Naive B cell (primary cell): Measurements from ENCODE around the gene SLC43A1. TPM values are rescaled to one million over a fixed set of nuclear protein-coding genes. Genes with fewer than 3 reads are reported as not detected.
A peak's percentile ranks its signal among the peaks of the same experiment; 100 is the strongest.

Experiments used
- ATAC-seq, 2 donors: fragments of 150-1000 bp; cut with Tn5 transposase; 2 replicates each; pipeline ENCODE4 v1.10.0; 2021; ENCODE audit warnings: low read depth in 2 of 2, mild to moderate bottlenecking in 2 of 2, moderate library complexity in 2 of 2
- DNase-seq: peaks from one replicate; pipeline ENCODE4 v3.0.0; 2022
- H3K27ac Mint-ChIP-seq, 6 donors: one replicate each; pipeline ENCODE4 v1.8.0; 2020 to 2022; ENCODE audit warnings: mild to moderate bottlenecking in 6 of 6, mixed read lengths in 6 of 6, moderate library complexity in 5 of 6, inconsistent platforms in 2 of 6
- H3K27me3 Mint-ChIP-seq, 3 donors: one replicate each; pipeline ENCODE4 v1.8.0; 2021 to 2022; ENCODE audit warnings: mixed read lengths in 3 of 3, mild to moderate bottlenecking in 1 of 3
- H3K36me3 Mint-ChIP-seq, 2 donors: one replicate each; pipeline ENCODE4 v1.8.0; 2020 to 2022; ENCODE audit warnings: mixed read lengths in 2 of 2, inconsistent platforms in 1 of 2, mild to moderate bottlenecking in 1 of 2
- H3K4me1 Mint-ChIP-seq, 3 donors: one replicate each; pipeline ENCODE4 v1.8.0; 2020 to 2022; ENCODE audit warnings: mixed read lengths in 3 of 3, inconsistent platforms in 1 of 3, mild to moderate bottlenecking in 1 of 3, moderate library complexity in 1 of 3
- H3K4me3 Mint-ChIP-seq, 8 donors: one replicate each; pipeline ENCODE4 v1.8.0; 2020 to 2022; ENCODE audit warnings: mild to moderate bottlenecking in 8 of 8, mixed read lengths in 8 of 8, moderate library complexity in 8 of 8, inconsistent platforms in 2 of 8
- H3K9me3 Mint-ChIP-seq, 7 donors: one replicate each; pipeline ENCODE4 v1.8.0; 2020 to 2022; ENCODE audit warnings: mixed read lengths in 7 of 7, mild to moderate bottlenecking in 5 of 7, inconsistent platforms in 2 of 7, moderate library complexity in 1 of 7
- polyA plus RNA-seq, 6 donors: library from polyadenylated mRNA; unstranded; fragments of 300-500 nt; fragmentation: Illumina TruSeq; gene quantifications; one replicate each; pipeline ENCODE4 v1.2.3, GENCODE V29; 2021; ENCODE audit warnings: low read depth in 6 of 6

The SLC43A1 gene
- polyA plus RNA-seq, 6 donors from 2014 or later = 3.2 to 10.9 (median 4.6) TPM

DNA sequence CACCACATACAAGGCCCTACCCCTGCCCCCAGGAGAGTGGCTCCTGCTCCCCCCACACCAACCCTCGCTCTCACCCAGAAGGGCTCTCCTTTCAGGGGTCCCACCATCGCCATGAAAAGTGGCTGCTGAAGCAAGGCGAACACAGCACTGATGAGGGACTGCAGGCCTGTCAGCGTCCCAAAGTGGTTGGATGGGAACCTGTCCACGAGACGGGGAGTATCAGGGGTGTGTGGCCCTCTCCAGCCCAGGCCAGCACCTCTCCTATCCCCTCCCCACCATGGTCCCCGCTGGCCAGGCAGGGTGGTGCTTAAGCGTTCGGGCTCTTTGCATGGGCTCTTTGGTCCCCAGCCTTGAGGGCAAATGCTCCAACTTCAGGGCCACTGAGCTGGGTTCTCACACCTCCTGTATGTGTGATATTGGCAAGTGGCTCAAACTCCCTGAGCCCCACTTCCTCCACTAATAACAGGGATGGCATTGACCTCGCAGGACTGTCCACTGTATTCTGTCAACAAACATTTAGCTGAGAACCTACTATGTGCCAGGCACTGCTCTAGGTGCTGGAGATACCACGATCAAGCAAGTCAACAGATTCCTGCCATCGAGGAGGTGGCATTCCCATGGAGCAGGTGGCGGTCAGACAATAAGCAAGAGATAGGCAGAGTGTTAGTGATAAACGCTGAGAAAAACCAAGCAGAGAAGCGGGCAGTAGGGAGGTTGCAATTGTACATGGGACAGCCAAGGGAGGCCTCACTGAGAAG lies 28.3 kb downstream of the SLC43A1 start:
- ATAC-seq = no peak
- H3K27me3 Mint-ChIP-seq = no peaks in the 10 kb centered on the region
- H3K9me3 Mint-ChIP-seq = no peaks in the 10 kb centered on the region
- peak overlapping the region in 1 of 8 donors; percentile 37 for H3K4me3 Mint-ChIP-seq
- no peak for DNase-seq
- H3K36me3 Mint-ChIP-seq = peaks cover 0 to 4% of the 10 kb centered on the region in 2 donors
- H3K4me1 Mint-ChIP-seq = peaks cover 24 to 31% (median 28%) of the 10 kb centered on the region in 3 donors
- peak overlapping the region in 1 of 6 donors; percentile 29 for H3K27ac Mint-ChIP-seq

DNA sequence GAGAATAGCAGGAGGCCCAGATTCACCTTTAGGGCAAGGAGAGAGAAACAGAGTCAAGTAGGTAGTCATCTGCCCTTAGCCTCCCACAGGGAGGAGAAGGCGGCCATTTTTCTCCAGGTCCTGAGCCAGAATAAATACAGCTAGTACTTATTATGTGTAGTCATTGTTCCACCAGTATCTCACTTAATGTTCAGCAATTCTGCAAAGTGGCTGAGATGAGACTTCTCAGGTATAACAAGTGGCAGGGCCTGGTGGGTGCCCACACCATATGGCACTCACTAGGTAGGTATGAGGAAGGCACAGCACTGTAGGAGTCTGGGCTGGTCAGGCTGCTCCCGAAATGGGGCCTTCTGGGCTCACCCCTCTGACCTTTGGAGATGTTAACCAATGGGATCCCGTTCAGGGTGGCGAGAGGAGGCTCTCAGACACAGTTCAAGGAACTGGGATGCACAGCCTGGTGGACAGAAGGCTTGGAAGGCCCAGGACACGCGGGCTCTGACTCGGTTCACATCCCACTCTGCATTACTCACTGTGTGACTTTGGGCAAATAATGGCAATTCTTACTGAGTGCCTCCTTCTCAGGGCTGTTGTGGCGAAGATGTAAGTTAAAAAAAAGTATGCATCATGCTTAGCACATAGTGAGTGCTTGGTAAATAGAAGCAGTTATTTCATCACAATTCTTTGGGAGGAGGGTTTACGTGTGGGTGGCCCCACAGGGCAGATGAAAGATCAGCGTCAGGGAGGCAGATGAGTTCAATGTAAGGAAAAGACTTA lies 30.1 kb downstream of the SLC43A1 start:
- H3K27me3 Mint-ChIP-seq = no peaks in the 10 kb centered on the region
- H3K4me1 Mint-ChIP-seq = peaks cover 37 to 46% (median 40%) of the 10 kb centered on the region in 3 donors
- DNase-seq = no peak
- H3K36me3 Mint-ChIP-seq = peaks cover 0 to 4% of the 10 kb centered on the region in 2 donors
- H3K9me3 Mint-ChIP-seq = no peaks in the 10 kb centered on the region
- ATAC-seq = no peak
- peak overlapping the region in 1 of 6 donors; percentile 95 for H3K27ac Mint-ChIP-seq
- peak overlapping the region in 2 of 8 donors; percentile 18 to 70 for H3K4me3 Mint-ChIP-seq

GRCh38 chr11:57484141-57484710 lies 31.3 kb downstream of the SLC43A1 start:
- H3K4me3 Mint-ChIP-seq = peak overlapping the region; percentile 55 to 88 (median 74)

DNA sequence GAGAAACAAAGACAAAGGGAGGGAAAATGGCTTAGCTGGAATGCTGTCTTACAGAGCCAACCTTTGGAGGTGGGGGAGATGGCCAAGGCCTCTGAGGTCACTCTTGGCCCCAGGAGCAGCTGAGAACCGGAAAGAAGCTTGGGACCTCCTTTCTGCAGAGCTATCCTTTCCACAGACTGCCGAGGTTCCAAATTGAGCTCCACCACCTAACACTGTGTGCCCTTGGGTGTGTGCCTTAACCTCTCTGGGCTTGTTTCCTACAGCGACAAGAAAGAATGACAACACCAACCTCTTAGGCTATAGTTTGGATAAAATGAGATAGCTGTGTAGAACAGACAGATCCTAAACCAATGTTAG lies 32.0 kb downstream of the SLC43A1 start:
- ATAC-seq = no peak
- DNase-seq = no peak
- Mint-ChIP-seq H3K4me1 (peaks cover 41 to 51% (median 46%) of the 10 kb centered on the region in 3 donors), H3K4me3 (peak overlapping the region; percentile 6 to 86 (median 78)), H3K27ac (no peak overlapping the region), H3K36me3 (peaks cover 0 to 4% of the 10 kb centered on the region in 2 donors), H3K27me3 (no peaks in the 10 kb centered on the region), H3K9me3 (no peaks in the 10 kb centered on the region)

More at GRCh38 chr11:57484141-57484710, 31.3 kb downstream of the SLC43A1 start:
- ATAC-seq = peak; percentile 86 to 87
- H3K36me3 Mint-ChIP-seq = peaks cover 0 to 4% of the 10 kb centered on the region in 2 donors
- H3K27me3 Mint-ChIP-seq = no peaks in the 10 kb centered on the region
- H3K9me3 Mint-ChIP-seq = no peaks in the 10 kb centered on the region
- peak; percentile 74 for DNase-seq
- peak overlapping the region in 2 of 6 donors; percentile 58 to 70 for H3K27ac Mint-ChIP-seq
- H3K4me1 Mint-ChIP-seq = peaks cover 41 to 51% (median 46%) of the 10 kb centered on the region in 3 donors

- H3K36me3 Mint-ChIP-seq = peaks cover 0 to 2% of the 10 kb centered on the region in 2 donors
- no peak overlapping the region for H3K27ac Mint-ChIP-seq
- H3K4me1 Mint-ChIP-seq = peaks cover 41 to 51% (median 46%) of the 10 kb centered on the region in 3 donors
- DNase-seq (peak; percentile 61), ATAC-seq (peak; percentile 62)
- H3K4me3 Mint-ChIP-seq = peak overlapping the region; percentile 36 to 86 (median 78)
- no peaks in the 10 kb centered on the region for H3K27me3 Mint-ChIP-seq
- H3K9me3 Mint-ChIP-seq = no peaks in the 10 kb centered on the region
Measured at GRCh38 chr11:57482782-57483561, 32.5 kb downstream of the SLC43A1 start.

DNA sequence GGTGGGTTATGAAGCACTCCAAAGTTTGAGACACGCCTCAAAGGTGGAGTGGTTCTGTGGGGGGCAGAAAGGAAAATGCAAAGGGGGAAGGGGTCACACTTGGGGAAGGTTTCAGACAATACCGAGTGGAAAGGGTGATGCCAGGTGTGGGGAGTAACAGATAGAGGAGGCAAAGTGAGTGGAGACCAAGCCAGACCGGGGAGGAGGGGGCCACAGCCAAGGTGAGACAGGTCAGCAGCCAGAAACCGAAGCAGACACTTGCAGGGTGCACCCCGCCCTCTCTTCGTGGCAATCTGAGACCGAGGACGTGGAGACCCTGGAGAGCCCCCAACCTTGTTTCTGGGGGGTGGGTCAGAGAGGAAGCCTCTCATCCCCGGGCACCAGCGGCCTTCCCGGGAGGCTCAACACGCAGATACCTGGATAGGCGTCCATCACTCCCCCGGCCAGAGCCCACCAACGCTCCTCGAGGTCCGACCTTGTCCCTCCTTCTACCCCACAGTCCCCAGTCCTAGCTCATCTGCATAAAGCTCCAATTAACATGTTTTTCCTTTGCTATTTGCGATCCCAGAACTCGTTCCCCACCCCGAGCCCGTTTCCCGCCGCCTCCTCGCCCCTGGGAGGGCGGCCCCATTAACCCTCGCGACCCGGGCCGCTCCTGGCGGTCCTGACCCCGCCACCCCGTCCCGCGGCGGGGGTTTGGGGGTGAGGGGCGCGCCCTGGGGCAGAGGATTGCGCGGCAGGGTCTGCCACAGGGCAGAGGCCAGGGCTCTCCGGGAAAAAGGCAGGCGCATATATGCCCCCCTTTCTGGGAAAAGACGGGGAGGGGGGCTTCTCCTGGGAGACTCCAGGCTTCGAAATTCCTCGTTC lies 33.4 kb downstream of the SLC43A1 start:
- Mint-ChIP-seq H3K4me1 (peaks cover 42 to 53% (median 50%) of the 10 kb centered on the region in 3 donors), H3K27ac (peak overlapping the region in 4 of 6 donors; percentile 34 to 86 (median 54)), H3K4me3 (peak overlapping the region in 7 of 8 donors; percentile 39 to 85 (median 77)), H3K27me3 (peaks cover 0 to 1% (median 0%) of the 10 kb centered on the region in 3 donors), H3K36me3 (no peaks in the 10 kb centered on the region), H3K9me3 (no peaks in the 10 kb centered on the region)
- ATAC-seq = no peak
- DNase-seq = no peak

GRCh38 chr11:57481315-57481714 lies 34.2 kb downstream of the SLC43A1 start:
- DNase-seq (no peak), ATAC-seq (no peak)
- Mint-ChIP-seq H3K27ac (peak overlapping the region in 1 of 6 donors; percentile 34), H3K4me1 (peaks cover 48 to 57% (median 54%) of the 10 kb centered on the region in 3 donors), H3K27me3 (peaks cover 0 to 6% (median 0%) of the 10 kb centered on the region in 3 donors), H3K36me3 (no peaks in the 10 kb centered on the region), H3K4me3 (peak overlapping the region; percentile 39 to 77 (median 62)), H3K9me3 (no peaks in the 10 kb centered on the region)

DNA sequence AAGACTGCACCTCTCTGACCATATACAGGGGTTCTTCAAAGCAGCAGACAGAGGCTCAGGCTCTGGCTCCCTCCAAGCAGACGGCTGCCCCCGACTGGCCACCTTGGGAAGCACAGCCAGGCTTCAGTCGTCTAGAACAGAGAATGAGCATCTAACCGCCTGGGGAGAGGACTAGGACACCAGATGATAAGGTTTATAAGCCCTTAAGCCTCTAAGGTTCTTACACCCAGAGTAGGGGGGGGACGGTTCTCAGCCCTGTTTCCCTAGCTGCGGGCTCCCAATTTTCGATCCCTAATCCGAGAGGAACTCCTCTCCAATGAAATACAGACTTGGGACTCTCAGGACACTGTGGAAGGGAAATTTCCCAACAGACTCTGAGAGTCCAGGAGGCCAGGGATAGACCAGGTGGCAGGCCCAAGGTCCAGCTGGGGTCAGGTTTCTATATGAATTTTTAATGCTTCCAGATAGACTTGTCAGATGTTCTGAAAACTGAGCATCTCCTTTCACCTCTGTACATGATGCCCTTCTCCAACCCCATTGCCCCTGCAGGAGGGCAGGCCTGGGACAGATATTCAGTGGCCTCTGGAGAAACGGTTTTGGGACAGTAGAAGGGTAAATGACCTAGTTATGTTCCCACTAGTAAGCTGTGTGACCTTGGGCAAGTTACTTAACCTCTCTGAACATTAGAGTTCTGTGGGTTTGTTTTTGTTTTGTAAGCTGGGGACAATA lies 34.9 kb downstream of the SLC43A1 start:
- H3K27me3 Mint-ChIP-seq = peaks cover 0 to 6% (median 0%) of the 10 kb centered on the region in 3 donors
- peak overlapping the region in 7 of 8 donors; percentile 9 to 70 (median 16) for H3K4me3 Mint-ChIP-seq
- peaks cover 52 to 60% (median 55%) of the 10 kb centered on the region in 3 donors for H3K4me1 Mint-ChIP-seq
- no peaks in the 10 kb centered on the region for H3K36me3 Mint-ChIP-seq
- H3K27ac Mint-ChIP-seq = no peak overlapping the region
- peak; percentile 25 for DNase-seq
- peak in 1 of 2 donors; percentile 15 for ATAC-seq
- H3K9me3 Mint-ChIP-seq = no peaks in the 10 kb centered on the region

GRCh38 chr11:57479911-57480310 lies 35.6 kb downstream of the SLC43A1 start:
- H3K36me3 Mint-ChIP-seq = no peaks in the 10 kb centered on the region
- peaks cover 52 to 59% (median 57%) of the 10 kb centered on the region in 3 donors for H3K4me1 Mint-ChIP-seq
- H3K27ac Mint-ChIP-seq = no peak overlapping the region
- no peaks in the 10 kb centered on the region for H3K9me3 Mint-ChIP-seq
- ATAC-seq (no peak), DNase-seq (no peak)
- H3K27me3 Mint-ChIP-seq = peaks cover 0 to 6% (median 0%) of the 10 kb centered on the region in 3 donors
- peak overlapping the region in 2 of 8 donors; percentile 46 to 59 for H3K4me3 Mint-ChIP-seq

GRCh38 chr11:57479021-57479663 lies 36.4 kb downstream of the SLC43A1 start:
- Mint-ChIP-seq H3K4me3 (peak overlapping the region in 2 of 8 donors; percentile 46 to 59), H3K9me3 (no peaks in the 10 kb centered on the region), H3K36me3 (no peaks in the 10 kb centered on the region), H3K27ac (no peak overlapping the region), H3K27me3 (peaks cover 0 to 8% (median 0%) of the 10 kb centered on the region in 3 donors), H3K4me1 (peaks cover 46 to 58% (median 57%) of the 10 kb centered on the region in 3 donors)
- ATAC-seq (no peak), DNase-seq (no peak)
